ENCODE data around the gene JAML. TPM values are rescaled to one million over a fixed set of nuclear protein-coding genes. Genes with fewer than 3 reads are reported as not detected.

JAML gene
- total RNA-seq, 2 donors from 2014 or later, result 3.3 to 12.0 TPM

DNA sequence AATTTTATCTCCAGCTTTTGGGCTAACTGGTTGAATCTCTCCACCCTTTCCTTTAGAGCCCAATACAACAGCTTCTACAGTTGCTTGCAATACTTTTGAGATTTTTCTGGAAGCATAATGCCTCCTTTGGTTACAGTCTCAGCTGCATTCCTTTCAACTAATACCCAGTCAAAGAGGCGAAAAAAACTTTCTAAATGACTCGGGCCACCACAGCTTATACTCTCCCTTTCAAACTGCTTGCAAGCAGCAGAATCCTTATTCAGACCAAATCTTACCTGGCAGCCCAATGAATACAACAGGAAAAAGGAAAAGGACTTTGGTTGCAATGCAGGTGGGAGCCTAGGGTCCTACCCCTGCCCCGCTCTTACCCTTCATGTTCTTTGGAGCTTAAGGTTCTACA lies 15.8 kb downstream of the JAML start:
- TF ChIP-seq, protein P1, sequence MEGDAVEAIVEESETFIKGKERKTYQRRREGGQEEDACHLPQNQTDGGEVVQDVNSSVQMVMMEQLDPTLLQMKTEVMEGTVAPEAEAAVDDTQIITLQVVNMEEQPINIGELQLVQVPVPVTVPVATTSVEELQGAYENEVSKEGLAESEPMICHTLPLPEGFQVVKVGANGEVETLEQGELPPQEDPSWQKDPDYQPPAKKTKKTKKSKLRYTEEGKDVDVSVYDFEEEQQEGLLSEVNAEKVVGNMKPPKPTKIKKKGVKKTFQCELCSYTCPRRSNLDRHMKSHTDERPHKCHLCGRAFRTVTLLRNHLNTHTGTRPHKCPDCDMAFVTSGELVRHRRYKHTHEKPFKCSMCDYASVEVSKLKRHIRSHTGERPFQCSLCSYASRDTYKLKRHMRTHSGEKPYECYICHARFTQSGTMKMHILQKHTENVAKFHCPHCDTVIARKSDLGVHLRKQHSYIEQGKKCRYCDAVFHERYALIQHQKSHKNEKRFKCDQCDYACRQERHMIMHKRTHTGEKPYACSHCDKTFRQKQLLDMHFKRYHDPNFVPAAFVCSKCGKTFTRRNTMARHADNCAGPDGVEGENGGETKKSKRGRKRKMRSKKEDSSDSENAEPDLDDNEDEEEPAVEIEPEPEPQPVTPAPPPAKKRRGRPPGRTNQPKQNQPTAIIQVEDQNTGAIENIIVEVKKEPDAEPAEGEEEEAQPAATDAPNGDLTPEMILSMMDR (IDR thresholded peaks at IDR 0.05), result no peak
- Histone ChIP-seq H3K4me1 (peaks cover 13% of the 10 kb centered on the region), H3K9ac (ENCODE audit: low read depth in 2 of 2, low read length in 2 of 2) (no peak overlapping the region), H3K9me3 (no peaks in the 10 kb centered on the region), H3K27me3 (no peaks in the 10 kb centered on the region), H3K36me3 (no peaks in the 10 kb centered on the region), H3K27ac (no peak overlapping the region), H3K4me3 (no peak overlapping the region)
- DNase-seq, result no peak
- intact Hi-C loops (cut with DNase I), result no loop called here

DNA sequence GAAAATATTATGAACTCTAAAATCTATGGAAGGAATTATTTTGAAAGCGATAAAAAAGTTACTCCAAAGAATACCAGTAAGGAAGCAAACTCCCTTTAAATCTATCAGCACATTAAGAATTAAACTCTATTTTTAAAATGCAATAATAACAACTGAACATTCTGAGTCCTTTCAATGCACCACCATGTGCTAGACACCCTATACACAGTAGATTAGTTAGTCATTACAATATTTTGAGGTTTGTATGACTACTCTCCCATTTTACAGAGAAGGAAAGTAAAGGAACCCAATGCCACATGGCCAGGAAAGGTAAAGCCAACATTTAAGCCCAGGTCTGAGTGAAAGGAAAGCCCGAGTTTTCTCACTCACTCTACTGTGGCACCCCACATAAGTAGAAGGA lies 17.7 kb downstream of the JAML start:
- intact Hi-C loops (cut with DNase I), result no loop called here
- H3K4me1 ChIP-seq, result peaks cover 16% of the 10 kb centered on the region

DNA sequence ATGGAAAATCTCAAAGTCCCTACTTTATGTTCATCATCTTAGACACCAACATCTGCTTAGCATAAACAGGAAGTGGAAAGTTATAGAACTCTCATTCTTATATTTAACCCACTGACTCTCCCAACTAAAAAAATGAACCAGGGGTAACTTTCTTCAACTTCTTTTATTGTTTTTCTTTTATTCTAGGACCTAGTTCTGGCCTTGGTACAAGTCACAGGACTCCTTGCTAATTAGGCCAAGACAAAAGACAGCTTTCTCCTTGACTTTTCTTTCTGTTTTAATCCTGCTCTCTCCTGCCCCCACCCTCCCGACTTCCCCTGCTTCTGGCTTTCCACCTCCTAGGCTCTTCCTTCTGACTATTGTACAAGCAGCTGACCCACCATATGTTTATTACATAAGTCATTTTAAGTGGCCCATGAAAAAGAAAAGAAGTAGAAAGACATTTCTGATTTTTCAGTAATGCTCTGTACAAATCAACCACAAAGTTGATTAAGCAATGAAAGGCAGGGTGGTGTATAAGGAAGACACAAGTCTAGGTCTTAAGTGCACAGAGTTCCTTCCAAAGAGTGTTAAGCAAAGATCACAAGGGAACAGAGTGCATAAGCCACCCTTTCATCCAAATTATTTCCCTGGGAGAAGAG lies 18.3 kb downstream of the JAML start:
- Histone ChIP-seq H3K4me3 (no peak overlapping the region), H3K9ac (ENCODE audit: low read depth in 2 of 2, low read length in 2 of 2) (no peak overlapping the region), H3K9me3 (no peaks in the 10 kb centered on the region), H3K27ac (peak overlapping the region; percentile 34), H3K36me3 (no peaks in the 10 kb centered on the region), H3K4me1 (peaks cover 21% of the 10 kb centered on the region), H3K27me3 (no peaks in the 10 kb centered on the region)
- intact Hi-C loops (cut with DNase I), result no loop called here
- no peak for DNase-seq
- TF ChIP-seq, protein P1 (IDR thresholded peaks at IDR 0.05), result no peak

More for the DNA sequence above, 17.7 kb downstream of the JAML start:
- no peaks in the 10 kb centered on the region for H3K36me3 ChIP-seq
- no peaks in the 10 kb centered on the region for H3K9me3 ChIP-seq
- TF ChIP-seq, protein P1 (IDR thresholded peaks at IDR 0.05), result no peak
- no peak overlapping the region for H3K4me3 ChIP-seq
- H3K27me3 ChIP-seq, result no peaks in the 10 kb centered on the region
- H3K27ac ChIP-seq, result peak overlapping the region; percentile 34
- no peak for DNase-seq
- H3K9ac ChIP-seq (ENCODE audit: low read depth in 2 of 2, low read length in 2 of 2), result no peak overlapping the region

DNA sequence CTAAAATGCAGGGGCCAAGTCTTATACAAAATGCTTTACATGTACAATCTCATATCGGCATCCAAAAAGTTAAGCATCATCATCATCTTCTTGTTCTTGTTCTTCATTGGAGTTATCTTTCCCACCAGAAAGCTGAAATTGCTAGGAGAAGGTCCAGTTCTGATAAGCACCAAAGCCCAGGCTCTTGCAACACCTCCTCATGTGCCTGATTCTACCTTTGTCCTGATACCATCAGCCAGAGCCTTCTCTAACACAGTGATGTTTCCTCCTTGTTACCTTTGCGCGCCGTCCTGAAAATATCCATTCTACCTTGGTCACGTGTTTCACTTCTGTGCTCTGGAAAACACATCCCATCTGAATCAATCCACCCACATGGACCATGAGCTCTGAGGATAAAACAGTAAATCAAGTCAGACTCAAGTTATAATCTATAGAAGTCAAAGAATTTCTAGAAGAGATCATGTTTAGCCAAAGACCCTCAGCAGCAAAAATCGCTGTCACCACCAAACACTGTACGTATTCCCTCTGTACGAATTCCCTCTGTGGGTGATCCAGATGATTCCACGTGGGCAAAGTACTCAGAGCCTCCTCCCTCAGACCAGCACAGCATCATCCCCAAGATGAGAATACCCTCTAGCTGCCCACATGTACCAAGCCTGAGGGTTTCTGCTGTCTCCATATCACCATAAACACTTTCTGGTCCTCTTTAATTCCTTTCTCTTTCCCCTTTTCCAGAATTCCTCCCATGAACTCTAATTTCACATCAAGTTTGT lies 19.0 kb downstream of the JAML start:
- H3K36me3 ChIP-seq, result no peaks in the 10 kb centered on the region
- H3K4me1 ChIP-seq, result peaks cover 15% of the 10 kb centered on the region
- no peak overlapping the region for H3K9ac ChIP-seq (ENCODE audit: low read depth in 2 of 2, low read length in 2 of 2)
- intact Hi-C loops (cut with DNase I), result no loop called here
- H3K4me3 ChIP-seq, result no peak overlapping the region
- H3K9me3 ChIP-seq, result no peaks in the 10 kb centered on the region
- TF ChIP-seq, protein P1 (IDR thresholded peaks at IDR 0.05), result no peak
- DNase-seq, result no peak
- H3K27ac ChIP-seq, result peak overlapping the region; percentile 34
- no peaks in the 10 kb centered on the region for H3K27me3 ChIP-seq

DNA sequence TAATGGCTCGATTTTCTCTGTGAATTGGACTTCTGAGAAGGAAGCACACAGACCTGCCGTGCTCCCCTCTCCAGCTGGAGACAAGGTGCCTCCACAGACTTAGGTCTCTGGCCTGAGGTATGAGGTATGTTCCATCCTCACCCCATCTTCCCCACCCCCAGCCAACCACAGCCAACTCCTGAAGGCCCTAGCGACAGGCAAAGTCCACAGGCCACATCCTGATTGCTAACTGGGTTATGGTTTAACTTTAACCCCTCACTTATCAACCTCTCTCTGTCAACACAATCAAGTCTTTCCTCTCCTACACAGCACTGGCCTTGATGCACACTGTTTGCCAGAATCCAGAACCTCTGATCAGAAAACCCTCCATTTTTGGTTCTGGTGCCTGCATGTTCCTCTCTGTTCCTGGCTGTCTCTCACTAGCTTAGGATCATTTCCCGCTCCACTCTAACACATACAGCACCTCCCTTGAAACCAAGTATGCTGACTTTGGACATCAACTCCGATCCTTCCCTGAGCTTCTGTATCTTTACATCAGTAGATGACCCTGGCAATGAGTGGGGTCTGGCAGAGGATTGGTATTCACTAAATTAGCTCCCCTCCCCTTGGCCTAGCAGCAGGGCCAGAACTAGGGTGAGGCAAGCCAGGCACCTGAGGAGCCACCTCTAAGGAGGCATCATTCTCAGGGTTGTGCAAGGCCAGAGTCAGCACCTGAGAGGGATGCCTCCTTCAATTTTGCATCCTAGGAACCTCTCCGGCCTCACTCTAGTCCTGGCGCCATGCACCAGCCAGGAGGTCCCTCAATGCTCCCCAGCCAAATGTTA lies 22.0 kb downstream of the JAML start:
- H3K9me3 ChIP-seq, result no peaks in the 10 kb centered on the region
- H3K9ac ChIP-seq (ENCODE audit: low read depth in 2 of 2, low read length in 2 of 2), result peak overlapping the region in 1 of 2 donors; percentile 46
- H3K4me1 ChIP-seq, result peaks cover 15% of the 10 kb centered on the region
- DNase-seq, result peak; percentile 89
- no peak overlapping the region for H3K4me3 ChIP-seq
- TF ChIP-seq, protein P1 (IDR thresholded peaks at IDR 0.05), result no peak
- no peaks in the 10 kb centered on the region for H3K27me3 ChIP-seq
- intact Hi-C loops (cut with DNase I), result loop anchor here (5.0 kb wide), 1 partner anchor 149 kb away; no protein-coding TSS in a partner anchor
- peak overlapping the region; percentile 72 for H3K27ac ChIP-seq
- H3K36me3 ChIP-seq, result no peaks in the 10 kb centered on the region
